K562 (cell line): ENCODE measurements around the gene DGCR8. TPM values are rescaled to one million over a fixed set of nuclear protein-coding genes. Genes with fewer than 3 reads are reported as not detected.

Experiments
- ATAC-seq: fragments of 200-7000 bp; cut with Tn5 transposase; 3 replicates; pipeline ENCODE4 v1.9.1; 2020; ENCODE audit warnings: moderate library complexity
- BruUV-seq: library from RNA; stranded (reverse); fragments of 400-500 nt; replicated peaks from 2 replicates; lab custom pipeline; 2021; lab: Mats Ljungman, UMichigan
- CTCF ChIA-PET: fragments of 300-600 bp; formaldehyde crosslinking; extraction: SDS; loops from one replicate; lab custom pipeline; 2021; ENCODE audit warnings: low intra/inter-chr PET ratio; lab: Yijun Ruan, JAX
- POLR2A ChIA-PET: fragments of 300-600, 350-650 bp; sonication (Branson Sonifier 250); formaldehyde crosslinking; extraction: SDS; loops from one replicate; lab custom pipeline; 2021; ENCODE audit warnings: antibody characterized with exemption, inconsistent platforms; lab: Yijun Ruan, JAX
- DNase-seq, 4 experiments: peaks; one replicate each; pipeline versions ENCODE4 v3.0.0 to v3.0.0-alpha.2; 2011 to 2018; ENCODE audit warnings: low spot score in 3 of 4, mixed read lengths in 3 of 4; ENCODE audit errors: extremely low read depth in 1 of 4
- FAIRE-seq: peaks from 2 replicates; lab custom pipeline; 2011; peaks lifted over from hg19 to GRCh38; lab: Jason Lieb, UNC
- H2AFZ ChIP-seq: 2 replicates; pipeline ENCODE4 v1.6.0; 2011; ENCODE audit warnings: low read depth, low read length, control low read depth, inconsistent platforms
- H3K27ac ChIP-seq: fragments of 200-600 bp; 3 replicates; pipeline ENCODE4 v1.8.0; 2011; ENCODE audit warnings: low read depth, mild to moderate bottlenecking, control low read depth, inconsistent platforms, low read length, moderate library complexity, mixed read lengths; ENCODE audit errors: extremely low read depth
- H3K27me3 ChIP-seq, 2 experiments: fragments of 300-600 bp in 1 of 2; 2 replicates in 1 of 2; 3 replicates in 1 of 2; pipeline versions ENCODE4 v1.6.0 to v1.8.0; 2011; ENCODE audit warnings: inconsistent platforms in 2 of 2, low read length in 2 of 2, mild to moderate bottlenecking in 1 of 2, mixed read lengths in 1 of 2, moderate library complexity in 1 of 2; ENCODE audit not compliant: control insufficient read depth in 2 of 2, insufficient read depth in 2 of 2
- H3K36me3 ChIP-seq: fragments of 300-600 bp; 3 replicates; pipeline ENCODE4 v1.8.0; 2011; ENCODE audit warnings: mild to moderate bottlenecking, low read length, inconsistent platforms; ENCODE audit not compliant: control insufficient read depth, insufficient read depth
- H3K4me1 ChIP-seq, 2 experiments: fragments of 200-600 bp in 1 of 2; replicated peaks in 1 of 2; 2 replicates in 1 of 2; 3 replicates in 1 of 2; pipeline versions ENCODE4 v1.5.1 to v1.8.0; 2011; ENCODE audit warnings: inconsistent platforms in 2 of 2, low read length in 2 of 2, mild to moderate bottlenecking in 1 of 2, mixed read lengths in 1 of 2, moderate library complexity in 1 of 2; ENCODE audit not compliant: control insufficient read depth in 2 of 2, insufficient read depth in 2 of 2
- H3K4me2 ChIP-seq: 2 replicates; pipeline ENCODE4 v1.6.1; 2011; ENCODE audit warnings: low read length, control low read depth, inconsistent platforms, mixed read lengths; ENCODE audit not compliant: insufficient read depth
- H3K4me3 ChIP-seq: fragments of 200-600 bp; sonication (generic), shearing (Covaris generic); 2 replicates; pipeline ENCODE4 v1.5.1; 2016; ENCODE audit warnings: control low read depth, inconsistent platforms
- H3K79me2 ChIP-seq: fragments of 200-600 bp; 3 replicates; pipeline ENCODE4 v1.8.0; 2011; ENCODE audit warnings: low read length, inconsistent platforms; ENCODE audit not compliant: control insufficient read depth, insufficient read depth
- H3K9ac ChIP-seq, 2 experiments: 2 replicates each; pipeline versions ENCODE4 v1.6.0 to v1.6.1; 2011; ENCODE audit warnings: low read depth in 2 of 2, low read length in 2 of 2, control low read depth in 1 of 2, inconsistent platforms in 1 of 2, mild to moderate bottlenecking in 1 of 2, mixed read lengths in 1 of 2; ENCODE audit not compliant: insufficient read depth in 1 of 2
- H3K9me1 ChIP-seq: one replicate; pipeline ENCODE4 v1.6.0; 2011; ENCODE audit warnings: inconsistent platforms, mild to moderate bottlenecking, low read length, moderate library complexity; ENCODE audit not compliant: control insufficient read depth, insufficient read depth
- H3K9me3 ChIP-seq: replicated peaks from 2 replicates; pipeline ENCODE4 v1.5.1; 2011; ENCODE audit warnings: low read depth, low read length, inconsistent platforms; ENCODE audit not compliant: control insufficient read depth, insufficient read depth
- H4K20me1 ChIP-seq: replicated peaks from 2 replicates; pipeline ENCODE4 v1.6.1; 2011; ENCODE audit warnings: low read length, inconsistent platforms, mixed read lengths; ENCODE audit not compliant: control insufficient read depth, insufficient read depth
- FOXM1 ChIP-seq, 2 experiments: fragments of 450-650 bp in 1 of 2; sonication (generic) in 1 of 2; formaldehyde crosslinking in 1 of 2; IDR thresholded peaks; 2 replicates each; pipeline versions ENCODE4 v1.6.1 to v1.9.0; 2017 to 2022; ENCODE audit warnings: low read depth in 2 of 2, mild to moderate bottlenecking in 2 of 2, missing genetic modification reagents in 1 of 2, moderate library complexity in 1 of 2
- GTF2F1 ChIP-seq: IDR thresholded peaks from 2 replicates; pipeline ENCODE4 v1.6.1; 2011; ENCODE audit warnings: low read depth, low read length, improper control_type of control experiment
- JUNB ChIP-seq: fragments of 450-650 bp; formaldehyde crosslinking; conservative IDR thresholded peaks from 2 replicates; pipeline ENCODE4 v1.4.0; 2020; ENCODE audit warnings: mild to moderate bottlenecking
- MYC ChIP-seq, 2 experiments: fragments of 250-450 bp in 1 of 2; sonication (Bioruptor Pico) in 1 of 2; IDR thresholded peaks; 2 replicates each; pipeline versions ENCODE4 v1.5.1 to v1.6.1; 2012 to 2021; ENCODE audit warnings: low read depth in 2 of 2, borderline replicate concordance in 1 of 2, improper control_type of control experiment in 1 of 2, low read length in 1 of 2, mild to moderate bottlenecking in 1 of 2, moderate library complexity in 1 of 2
- NR3C1 ChIP-seq: sonication (generic); formaldehyde crosslinking; IDR thresholded peaks from 2 replicates; pipeline ENCODE4 v1.8.1; 2022; ENCODE audit warnings: missing genetic modification reagents
- PHB ChIP-seq: fragments of 250-450 bp; sonication (Bioruptor Pico); IDR thresholded peaks from 2 replicates; pipeline ENCODE4 v1.5.0; 2021
- SP2 ChIP-seq: IDR thresholded peaks from 2 replicates; pipeline ENCODE4 v1.6.1; 2011; ENCODE audit warnings: mild to moderate bottlenecking, low read depth, low read length, moderate library complexity; ENCODE audit not compliant: poor library complexity, severe bottlenecking; ENCODE audit errors: extremely low read depth
- ZNF124 ChIP-seq: sonication (generic); formaldehyde crosslinking; IDR thresholded peaks from 2 replicates; pipeline ENCODE4 v1.8.1; 2022; ENCODE audit warnings: missing genetic modification reagents
- ZNF263 ChIP-seq: sonication (generic); formaldehyde crosslinking; IDR thresholded peaks from 2 replicates; pipeline ENCODE4 v1.8.0; 2022; ENCODE audit warnings: mild to moderate bottlenecking, missing genetic modification reagents, borderline replicate concordance
- ZNF282 ChIP-seq: sonication (generic); formaldehyde crosslinking; IDR thresholded peaks from 2 replicates; pipeline ENCODE4 v1.8.1; 2023; ENCODE audit warnings: missing genetic modification reagents
- WGBS: fragments of 100-300 bp; shearing (Covaris generic); methylation state at CpG from one replicate; pipeline ENCODE4 v1.1.6; 2016; ENCODE audit warnings: low coverage, mixed read lengths; ENCODE audit not compliant: insufficient coverage; ENCODE audit errors: missing lambda C conversion rate; 5-methylcytosine and 5-hydroxymethylcytosine counted together
- in situ Hi-C: fragments of 300-500 bp; cut with MboI; formaldehyde crosslinking; loops from 4 replicates; pipeline ENCODE4 v1.15.0; 2018; ENCODE audit warnings: inconsistent platforms, mixed read lengths
- intact Hi-C: fragments of 100-400 bp; cut with micrococcal nuclease; formaldehyde crosslinking; loops from 2 replicates; pipeline ENCODE4 v1.14.2; 2022
- polyA plus RNA-seq, 8 experiments: library from polyadenylated mRNA; depleted of rRNA in 4 of 8; stranded (reverse) in 5 of 8; unstranded in 3 of 8; fragments of >200 nt; fragmentation: Nextera tagmentation in 2 of 8; fragmentation: Illumina TruSeq in 1 of 8; extraction: Ambion mirVana in 2 of 8; extraction: Trizol in 1 of 8; gene quantifications; 2 replicates each; pipeline versions ENCODE4 v1.2.1 to v1.2.3, GENCODE V29; 2011 to 2014; ENCODE audit warnings: inconsistent platforms in 1 of 8, missing spikeins in 1 of 8
- total RNA-seq, 7 experiments: library from RNA; depleted of rRNA in 6 of 7; stranded (reverse); fragments of >200 nt in 6 of 7; fragmentation: Illumina TruSeq in 2 of 7; extraction: Trizol in 2 of 7; gene quantifications; 2 replicates each; pipeline versions ENCODE4 v1.2.1 to v1.2.3, GENCODE V29; 2011 to 2021; ENCODE audit warnings: low replicate concordance in 1 of 7
- TF ChIP-seq, protein P1 (sequence below): sonication (generic); formaldehyde crosslinking; IDR thresholded peaks from 2 replicates; pipeline ENCODE4 v1.8.1; 2022; ENCODE audit warnings: missing genetic modification reagents
- TF ChIP-seq, protein P2 (sequence below): fragments of 250-450 bp; sonication (Bioruptor Pico); IDR thresholded peaks from 2 replicates; pipeline ENCODE4 v1.9.0; 2021; ENCODE audit warnings: mild to moderate bottlenecking, inconsistent platforms
- TF ChIP-seq, protein P3 (sequence below): sonication (generic); formaldehyde crosslinking; IDR thresholded peaks from 2 replicates; pipeline ENCODE4 v1.8.0; 2022; ENCODE audit warnings: mild to moderate bottlenecking, missing genetic modification reagents
- TF ChIP-seq, protein P4 (sequence below): fragments of 250-450 bp; sonication (Bioruptor Pico); IDR thresholded peaks from 2 replicates; pipeline ENCODE4 v1.8.0; 2021; ENCODE audit warnings: moderate library complexity, mild to moderate bottlenecking, inconsistent platforms

Gene DGCR8
- total and polyA plus RNA-seq, 9 of the 15 experiments (the other 6 are each of a cell fraction or from before 2014, with no cell fraction given), result 5.9 to 144 (median 80.1) TPM

DNA sequence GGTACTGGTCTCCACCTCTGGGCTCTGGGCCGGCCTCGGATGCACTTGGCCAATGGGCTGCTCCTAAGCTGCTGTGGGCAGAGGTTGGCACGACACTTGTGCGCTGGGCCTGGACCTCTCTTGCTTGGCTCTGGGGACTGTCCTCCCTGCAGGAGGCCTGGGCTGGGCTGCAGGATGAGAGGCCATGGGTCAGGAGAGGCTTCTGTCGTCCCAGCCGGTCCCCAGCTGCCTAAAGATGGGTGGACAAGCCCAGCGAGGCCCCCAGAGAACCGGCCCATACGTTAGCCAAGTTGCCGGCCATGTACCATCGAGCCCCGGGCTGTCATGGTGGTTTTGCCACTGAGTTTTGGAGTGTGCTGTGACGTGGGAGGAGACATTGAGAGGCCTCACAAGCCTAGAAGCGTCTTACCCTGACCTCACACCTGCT, 72.4 kb downstream of the DGCR8 start:
- no TSS peak for BruUV-seq
- CTCF ChIA-PET, result no interaction called here
- FAIRE-seq (no peak), ATAC-seq (no peak), DNase-seq (no peak)
- H3K27ac ChIP-seq, result no peak overlapping the region
- no peak overlapping the region for H3K4me3 ChIP-seq
- 0 out of 2 replicates have a peak overlapping the region, but pooled peaks have one; percentile 1 for H2AFZ ChIP-seq
- WGBS, result 20% methylated on average over 14 of the region's 14 CpGs
- H3K9me1 ChIP-seq, result no peaks in the 10 kb centered on the region
- H4K20me1 ChIP-seq, result peaks cover 42% of the 10 kb centered on the region
- H3K9ac ChIP-seq, result peak overlapping the region in 1 of 2 experiments; percentile 50; a peak in 2 of 4 replicates
- POLR2A ChIA-PET, result interaction anchor here (1.1 to 2.2 kb wide), 5 partner anchors 14 to 35 kb away, joined by 3 to 5 read pairs (median 4); partner anchors contain the start of gene TRMT2A
- H3K4me2 ChIP-seq, result no peak overlapping the region
- H3K79me2 ChIP-seq, result no peaks in the 10 kb centered on the region
- H3K4me1 ChIP-seq, result peaks cover 0 to 75% of the 10 kb centered on the region in 2 experiments; a peak in 2 of 5 replicates
- peaks cover 19 to 47% of the 10 kb centered on the region in 2 experiments; a peak in 4 of 5 replicates for H3K27me3 ChIP-seq
- in situ Hi-C loops, result loop anchor here (25.0 kb wide), 1 partner anchor 535 kb away; no protein-coding TSS in a partner anchor
- H3K36me3 ChIP-seq, result no peaks in the 10 kb centered on the region
- intact Hi-C loops, result loop anchor here (10.0 kb wide), 1 partner anchor 262 kb away; no protein-coding TSS in a partner anchor
- H3K9me3 ChIP-seq, result no peaks in the 10 kb centered on the region
- no peak for TF ChIP-seq FOXM1 (IDR thresholded peaks at IDR 0.05; ENCODE audit: low read depth)
- no peak for TF ChIP-seq FOXM1 (CRISPR knock-in tag; IDR thresholded peaks at IDR 0.05; ENCODE audit: low read depth)
- TF ChIP-seq ZNF282 (CRISPR knock-in tag), result peak; percentile 96
- TF ChIP-seq ZNF124 (CRISPR knock-in tag), result peak; percentile 87; the same call in 1 of the 2 replicates
- 0 out of 2 replicates have a peak, but pooled peaks have one; percentile 58 for TF ChIP-seq NR3C1 (CRISPR knock-in tag)
- TF ChIP-seq, protein P1, sequence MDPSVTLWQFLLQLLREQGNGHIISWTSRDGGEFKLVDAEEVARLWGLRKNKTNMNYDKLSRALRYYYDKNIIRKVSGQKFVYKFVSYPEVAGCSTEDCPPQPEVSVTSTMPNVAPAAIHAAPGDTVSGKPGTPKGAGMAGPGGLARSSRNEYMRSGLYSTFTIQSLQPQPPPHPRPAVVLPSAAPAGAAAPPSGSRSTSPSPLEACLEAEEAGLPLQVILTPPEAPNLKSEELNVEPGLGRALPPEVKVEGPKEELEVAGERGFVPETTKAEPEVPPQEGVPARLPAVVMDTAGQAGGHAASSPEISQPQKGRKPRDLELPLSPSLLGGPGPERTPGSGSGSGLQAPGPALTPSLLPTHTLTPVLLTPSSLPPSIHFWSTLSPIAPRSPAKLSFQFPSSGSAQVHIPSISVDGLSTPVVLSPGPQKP, result peak; percentile 93
- peak; percentile 2 for TF ChIP-seq SP2
- TF ChIP-seq PHB, result 0 out of 2 replicates have a peak, but pooled peaks have one; percentile 50
- no peak for TF ChIP-seq JUNB (CRISPR knock-in tag)
- TF ChIP-seq GTF2F1, result no peak
- TF ChIP-seq, protein P2, sequence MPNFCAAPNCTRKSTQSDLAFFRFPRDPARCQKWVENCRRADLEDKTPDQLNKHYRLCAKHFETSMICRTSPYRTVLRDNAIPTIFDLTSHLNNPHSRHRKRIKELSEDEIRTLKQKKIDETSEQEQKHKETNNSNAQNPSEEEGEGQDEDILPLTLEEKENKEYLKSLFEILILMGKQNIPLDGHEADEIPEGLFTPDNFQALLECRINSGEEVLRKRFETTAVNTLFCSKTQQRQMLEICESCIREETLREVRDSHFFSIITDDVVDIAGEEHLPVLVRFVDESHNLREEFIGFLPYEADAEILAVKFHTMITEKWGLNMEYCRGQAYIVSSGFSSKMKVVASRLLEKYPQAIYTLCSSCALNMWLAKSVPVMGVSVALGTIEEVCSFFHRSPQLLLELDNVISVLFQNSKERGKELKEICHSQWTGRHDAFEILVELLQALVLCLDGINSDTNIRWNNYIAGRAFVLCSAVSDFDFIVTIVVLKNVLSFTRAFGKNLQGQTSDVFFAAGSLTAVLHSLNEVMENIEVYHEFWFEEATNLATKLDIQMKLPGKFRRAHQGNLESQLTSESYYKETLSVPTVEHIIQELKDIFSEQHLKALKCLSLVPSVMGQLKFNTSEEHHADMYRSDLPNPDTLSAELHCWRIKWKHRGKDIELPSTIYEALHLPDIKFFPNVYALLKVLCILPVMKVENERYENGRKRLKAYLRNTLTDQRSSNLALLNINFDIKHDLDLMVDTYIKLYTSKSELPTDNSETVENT (CRISPR knock-in tag), result no peak
- no peak for TF ChIP-seq MYC (IDR thresholded peaks at IDR 0.05; ENCODE audit: low read depth, low read length)
- TF ChIP-seq MYC (CRISPR knock-in tag; IDR thresholded peaks at IDR 0.05; ENCODE audit: borderline replicate concordance, low read depth), result peak; percentile 49; the same call in 1 of the 2 replicates
- TF ChIP-seq, protein P3, sequence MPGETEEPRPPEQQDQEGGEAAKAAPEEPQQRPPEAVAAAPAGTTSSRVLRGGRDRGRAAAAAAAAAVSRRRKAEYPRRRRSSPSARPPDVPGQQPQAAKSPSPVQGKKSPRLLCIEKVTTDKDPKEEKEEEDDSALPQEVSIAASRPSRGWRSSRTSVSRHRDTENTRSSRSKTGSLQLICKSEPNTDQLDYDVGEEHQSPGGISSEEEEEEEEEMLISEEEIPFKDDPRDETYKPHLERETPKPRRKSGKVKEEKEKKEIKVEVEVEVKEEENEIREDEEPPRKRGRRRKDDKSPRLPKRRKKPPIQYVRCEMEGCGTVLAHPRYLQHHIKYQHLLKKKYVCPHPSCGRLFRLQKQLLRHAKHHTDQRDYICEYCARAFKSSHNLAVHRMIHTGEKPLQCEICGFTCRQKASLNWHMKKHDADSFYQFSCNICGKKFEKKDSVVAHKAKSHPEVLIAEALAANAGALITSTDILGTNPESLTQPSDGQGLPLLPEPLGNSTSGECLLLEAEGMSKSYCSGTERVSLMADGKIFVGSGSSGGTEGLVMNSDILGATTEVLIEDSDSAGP (CRISPR knock-in tag), result 0 out of 2 replicates have a peak, but pooled peaks have one; percentile 36
- TF ChIP-seq, protein P4, sequence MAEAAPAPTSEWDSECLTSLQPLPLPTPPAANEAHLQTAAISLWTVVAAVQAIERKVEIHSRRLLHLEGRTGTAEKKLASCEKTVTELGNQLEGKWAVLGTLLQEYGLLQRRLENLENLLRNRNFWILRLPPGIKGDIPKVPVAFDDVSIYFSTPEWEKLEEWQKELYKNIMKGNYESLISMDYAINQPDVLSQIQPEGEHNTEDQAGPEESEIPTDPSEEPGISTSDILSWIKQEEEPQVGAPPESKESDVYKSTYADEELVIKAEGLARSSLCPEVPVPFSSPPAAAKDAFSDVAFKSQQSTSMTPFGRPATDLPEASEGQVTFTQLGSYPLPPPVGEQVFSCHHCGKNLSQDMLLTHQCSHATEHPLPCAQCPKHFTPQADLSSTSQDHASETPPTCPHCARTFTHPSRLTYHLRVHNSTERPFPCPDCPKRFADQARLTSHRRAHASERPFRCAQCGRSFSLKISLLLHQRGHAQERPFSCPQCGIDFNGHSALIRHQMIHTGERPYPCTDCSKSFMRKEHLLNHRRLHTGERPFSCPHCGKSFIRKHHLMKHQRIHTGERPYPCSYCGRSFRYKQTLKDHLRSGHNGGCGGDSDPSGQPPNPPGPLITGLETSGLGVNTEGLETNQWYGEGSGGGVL (CRISPR knock-in tag), result no peak
- no peak for TF ChIP-seq ZNF263 (CRISPR knock-in tag)
